ENCODE data around the gene IBA57.

IBA57 gene

DNA sequence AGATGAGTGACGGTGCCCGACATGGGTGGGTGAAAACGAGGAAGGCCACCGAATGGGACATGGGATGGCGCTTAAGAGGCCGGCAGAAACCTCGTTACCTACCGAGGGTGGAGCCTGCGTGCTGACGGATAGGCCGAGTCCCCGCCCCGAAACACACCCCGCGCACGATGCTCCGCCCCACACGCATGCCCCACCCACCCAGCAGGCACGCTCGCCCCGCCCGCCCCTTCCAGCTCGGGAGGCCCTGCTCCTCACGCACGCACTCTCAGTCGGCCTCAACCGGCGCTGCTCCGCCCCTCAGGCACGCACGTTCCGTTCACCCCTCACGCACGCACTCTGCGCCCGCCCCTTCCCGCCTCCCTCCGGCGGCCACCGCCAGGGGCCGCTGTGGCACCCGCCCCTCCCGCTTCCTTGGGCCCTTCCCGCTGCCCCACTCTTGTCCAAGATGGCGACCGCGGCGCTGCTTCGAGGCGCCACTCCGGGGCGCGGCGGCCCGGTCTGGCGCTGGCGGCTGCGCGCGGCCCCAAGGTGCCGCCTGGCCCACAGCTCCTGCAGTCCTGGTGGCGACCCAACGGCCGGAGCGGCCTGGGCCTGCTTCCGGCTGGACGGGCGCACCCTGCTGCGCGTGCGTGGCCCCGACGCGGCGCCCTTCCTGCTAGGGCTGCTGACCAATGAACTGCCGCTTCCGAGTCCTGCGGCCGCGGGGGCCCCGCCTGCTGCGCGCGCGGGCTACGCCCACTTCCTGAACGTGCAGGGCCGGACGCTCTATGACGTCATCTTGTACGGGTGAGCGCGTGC lies at the start of gene IBA57:
Gene IBA57 (plus strand): TSS at position 433 of the 798 bp plus-strand sequence. CDS start 13 bp downstream, at position 446.
- peak; percentile 100 for DNase-seq (ENCODE audit: low spot score)

- no peak for DNase-seq (ENCODE audit: low spot score)
Measured at GRCh38 chr1:228117335-228117734, 48.3 kb upstream of the IBA57 start.

- DNase-seq (ENCODE audit: low spot score): no peak
Measured at GRCh38 chr1:228118040-228118439, 47.6 kb upstream of the IBA57 start.

- DNase-seq (ENCODE audit: low spot score): no peak
Measured at GRCh38 chr1:228120351-228120750, 45.3 kb upstream of the IBA57 start.

GRCh38 chr1:228120857-228121489 lies 44.6 kb upstream of the IBA57 start:
- DNase-seq (ENCODE audit: low spot score): no peak

GRCh38 chr1:228122921-228123441 lies 42.6 kb upstream of the IBA57 start:
- no peak for DNase-seq (ENCODE audit: low spot score)

- DNase-seq (ENCODE audit: low spot score): no peak
Measured at GRCh38 chr1:228123505-228123904, 42.1 kb upstream of the IBA57 start.

- no peak for DNase-seq (ENCODE audit: low spot score)
Measured at GRCh38 chr1:228125185-228125584, 40.4 kb upstream of the IBA57 start.

DNA sequence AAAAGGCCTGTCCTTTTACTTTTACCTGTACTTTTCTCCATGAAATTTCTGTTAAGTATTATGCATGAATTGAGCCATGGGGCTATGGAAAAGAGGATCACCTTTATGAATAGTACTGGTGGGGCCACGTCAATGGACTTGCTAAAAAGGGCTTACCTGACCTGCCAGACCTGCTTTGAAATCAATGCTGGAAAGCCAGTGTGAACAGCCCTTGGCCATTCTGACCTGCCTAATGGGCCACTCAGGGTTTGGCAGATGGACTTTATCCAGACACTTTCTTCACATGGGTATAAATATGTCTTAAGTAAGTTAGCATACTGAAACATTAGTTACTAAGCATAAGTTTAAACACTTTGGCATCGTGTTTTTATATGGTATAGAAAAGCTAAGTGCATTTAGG lies 33.8 kb upstream of the IBA57 start:
- DNase-seq (ENCODE audit: low spot score): no peak

- no peak for DNase-seq (ENCODE audit: low spot score)
Measured at GRCh38 chr1:228134591-228134990, 31.0 kb upstream of the IBA57 start.

GRCh38 chr1:228136901-228137300 lies 28.7 kb upstream of the IBA57 start:
- no peak for DNase-seq (ENCODE audit: low spot score)

GRCh38 chr1:228139406-228139930 lies 26.1 kb upstream of the IBA57 start:
- no peak for DNase-seq (ENCODE audit: low spot score)

DNA sequence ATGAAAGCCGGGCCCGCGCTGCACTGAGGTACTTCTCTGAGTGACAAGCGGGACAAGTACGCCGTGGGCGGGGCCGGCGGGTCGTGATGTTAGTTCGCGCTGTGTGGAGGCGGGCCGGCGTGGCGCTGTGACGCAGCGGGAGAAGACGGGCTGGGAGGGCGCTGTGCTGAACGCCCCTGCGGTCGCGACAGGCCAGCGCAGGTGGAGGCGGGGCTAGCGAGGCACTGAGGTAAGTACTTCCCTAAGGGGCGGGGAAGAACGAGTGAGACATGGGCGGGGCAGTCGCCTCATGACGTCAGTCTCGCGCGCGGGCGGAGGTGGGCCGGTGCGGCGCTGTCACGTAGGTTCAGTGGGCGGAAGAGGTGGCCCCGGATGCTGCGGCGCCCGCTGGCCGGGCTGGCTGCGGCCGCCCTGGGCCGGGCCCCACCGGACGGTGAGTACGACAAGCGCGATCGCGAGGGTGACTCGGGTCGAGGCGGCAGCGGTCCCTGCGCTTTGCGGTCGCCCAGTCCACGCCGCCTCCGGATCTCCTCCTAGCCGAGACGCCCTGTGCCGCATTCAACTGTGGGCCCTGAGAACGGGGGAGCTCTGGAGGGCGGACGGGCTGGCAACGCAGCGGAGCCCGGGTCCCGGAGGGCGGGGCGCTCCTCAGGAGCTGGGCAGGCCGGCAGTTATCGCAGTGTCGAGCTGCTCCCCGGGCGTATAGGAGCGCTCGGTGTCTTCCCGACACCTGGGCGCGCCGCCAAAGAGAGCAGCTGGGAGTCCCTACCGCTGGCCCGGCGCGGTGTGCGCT lies 25.5 kb upstream of the IBA57 start, which contains the start of gene GUK1:
Gene GUK1 (plus strand): TSS at position 349 of the 793 bp plus-strand sequence. CDS start 24 bp downstream, at position 373.
- peak; percentile 100 for DNase-seq (ENCODE audit: low spot score)

- peak; percentile 45 for DNase-seq (ENCODE audit: low spot score)
Measured at GRCh38 chr1:228140724-228141225, 24.8 kb upstream of the IBA57 start.

- DNase-seq (ENCODE audit: low spot score): peak; percentile 49
Measured at GRCh38 chr1:228141226-228142044, 24.2 kb upstream of the IBA57 start.

- DNase-seq (ENCODE audit: low spot score): no peak
Measured at GRCh38 chr1:228142155-228142691, 23.4 kb upstream of the IBA57 start.

- DNase-seq (ENCODE audit: low spot score): no peak
Measured at GRCh38 chr1:228142701-228143136, 22.9 kb upstream of the IBA57 start.

DNA sequence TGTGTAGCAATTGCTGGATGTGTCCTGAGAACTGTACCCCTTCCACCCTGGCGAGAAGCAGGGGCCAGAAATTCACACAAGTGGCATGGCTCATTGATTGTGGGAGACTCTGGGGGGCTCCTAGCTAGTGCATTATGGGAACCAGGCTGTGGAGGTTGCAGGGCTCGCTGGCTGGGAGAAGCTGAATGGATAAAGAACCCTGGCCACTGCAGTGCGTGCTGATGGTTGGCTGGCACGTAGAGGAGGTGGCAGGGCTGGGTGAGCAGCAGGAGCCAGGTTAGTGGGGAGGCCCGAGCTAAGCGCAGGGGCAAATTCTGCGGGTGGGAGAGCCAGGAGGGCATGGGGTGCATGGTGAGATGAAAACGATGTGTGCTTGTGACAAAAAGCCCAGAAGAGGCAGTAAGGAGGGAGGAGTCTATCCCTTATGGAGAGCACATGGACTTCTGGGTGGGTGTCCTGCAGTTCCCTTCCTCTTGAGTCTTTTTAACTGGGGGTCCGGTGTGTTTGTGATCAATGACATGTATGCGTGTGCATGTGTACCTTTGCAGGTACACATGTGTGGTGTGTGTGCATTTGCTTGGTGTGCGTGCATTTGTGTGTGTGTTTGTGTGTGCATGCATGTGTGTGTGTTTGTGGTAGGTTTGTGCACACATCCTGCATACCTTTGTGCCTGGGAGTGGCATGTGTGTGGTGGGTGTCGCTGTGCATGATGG lies 22.0 kb upstream of the IBA57 start:
- no peak for DNase-seq (ENCODE audit: low spot score)

DNA sequence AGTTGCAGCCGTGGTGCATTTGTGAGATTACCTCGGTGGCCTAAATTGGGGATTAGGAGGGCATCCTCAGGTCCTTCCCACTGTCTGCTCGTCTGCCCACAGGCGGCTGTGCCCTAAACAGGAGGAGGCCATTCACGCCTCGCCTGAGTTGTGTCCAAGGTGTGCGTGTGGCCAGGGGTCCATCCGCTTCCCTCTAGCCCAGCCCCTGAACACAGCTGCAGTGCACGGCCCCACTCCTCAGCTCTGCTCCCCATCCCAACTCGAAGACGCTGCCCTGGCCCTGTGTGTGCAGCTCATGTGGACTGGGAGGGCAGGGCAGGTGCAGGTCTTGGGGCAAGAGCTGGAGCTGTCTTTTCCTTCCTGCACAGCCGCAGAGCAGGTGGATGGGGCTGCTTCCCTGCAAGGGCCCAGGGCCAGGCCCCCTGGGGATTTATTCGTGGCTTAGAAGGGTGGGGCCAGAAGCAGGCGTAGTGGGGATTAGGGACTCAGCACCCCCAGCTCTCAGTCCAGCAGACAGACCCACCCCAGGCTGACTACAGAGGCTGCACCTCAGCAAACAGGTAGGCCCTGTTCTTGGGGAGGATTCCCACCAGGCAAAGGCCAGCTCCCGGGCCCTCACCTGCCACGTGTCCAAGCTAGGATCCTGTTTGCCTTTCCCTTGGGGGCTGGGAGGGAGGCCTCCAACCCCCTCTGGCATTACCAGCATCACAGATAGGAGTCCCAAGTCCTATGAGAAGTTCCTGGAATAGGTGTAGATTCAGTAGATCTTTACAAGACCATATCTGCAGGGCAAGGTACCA lies 21.2 kb upstream of the IBA57 start:
- DNase-seq (ENCODE audit: low spot score): no peak
